Retinal pigment epithelial cell (primary cell): ENCODE measurements around the gene SLC25A28.

Experiments used
- DNase-seq: peaks from one replicate; pipeline ENCODE4 v3.0.0-alpha.2; 2010; ENCODE audit warnings: low read depth
- H3K4me3 ChIP-seq: 2 replicates; pipeline ENCODE4 v1.5.1; 2011; ENCODE audit warnings: mild to moderate bottlenecking, low read length, control low read depth, moderate library complexity
- TF ChIP-seq, protein P1 (sequence below): conservative IDR thresholded peaks from 2 replicates; pipeline ENCODE4 v1.5.1; 2011; ENCODE audit warnings: low read depth, low read length, control low read depth, inconsistent platforms

SLC25A28 gene

DNA sequence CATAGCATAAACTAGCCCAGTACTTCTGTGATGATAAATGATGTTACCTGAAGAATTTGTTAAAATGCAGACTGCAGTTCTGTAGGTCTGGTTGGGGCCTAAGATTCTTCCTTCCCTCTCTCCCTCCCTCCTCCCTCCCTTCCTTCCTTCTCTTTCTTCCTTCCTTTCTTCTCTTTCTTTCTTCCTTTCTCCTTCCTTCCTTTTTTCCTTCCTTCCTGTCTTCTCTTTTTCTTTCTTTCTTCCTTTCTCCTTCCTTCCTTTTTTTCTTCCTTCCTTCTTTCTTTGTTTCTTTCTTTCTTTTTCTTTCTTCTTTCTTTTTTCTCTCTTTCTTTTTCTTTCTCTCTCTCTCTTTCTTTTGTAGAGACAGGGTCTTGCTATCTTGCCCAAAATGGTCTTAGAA, 3.7 kb upstream of the SLC25A28 start:
- no peak for DNase-seq
- H3K4me3 ChIP-seq: no peak overlapping the region
- TF ChIP-seq, protein P1, sequence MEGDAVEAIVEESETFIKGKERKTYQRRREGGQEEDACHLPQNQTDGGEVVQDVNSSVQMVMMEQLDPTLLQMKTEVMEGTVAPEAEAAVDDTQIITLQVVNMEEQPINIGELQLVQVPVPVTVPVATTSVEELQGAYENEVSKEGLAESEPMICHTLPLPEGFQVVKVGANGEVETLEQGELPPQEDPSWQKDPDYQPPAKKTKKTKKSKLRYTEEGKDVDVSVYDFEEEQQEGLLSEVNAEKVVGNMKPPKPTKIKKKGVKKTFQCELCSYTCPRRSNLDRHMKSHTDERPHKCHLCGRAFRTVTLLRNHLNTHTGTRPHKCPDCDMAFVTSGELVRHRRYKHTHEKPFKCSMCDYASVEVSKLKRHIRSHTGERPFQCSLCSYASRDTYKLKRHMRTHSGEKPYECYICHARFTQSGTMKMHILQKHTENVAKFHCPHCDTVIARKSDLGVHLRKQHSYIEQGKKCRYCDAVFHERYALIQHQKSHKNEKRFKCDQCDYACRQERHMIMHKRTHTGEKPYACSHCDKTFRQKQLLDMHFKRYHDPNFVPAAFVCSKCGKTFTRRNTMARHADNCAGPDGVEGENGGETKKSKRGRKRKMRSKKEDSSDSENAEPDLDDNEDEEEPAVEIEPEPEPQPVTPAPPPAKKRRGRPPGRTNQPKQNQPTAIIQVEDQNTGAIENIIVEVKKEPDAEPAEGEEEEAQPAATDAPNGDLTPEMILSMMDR: no peak

DNA sequence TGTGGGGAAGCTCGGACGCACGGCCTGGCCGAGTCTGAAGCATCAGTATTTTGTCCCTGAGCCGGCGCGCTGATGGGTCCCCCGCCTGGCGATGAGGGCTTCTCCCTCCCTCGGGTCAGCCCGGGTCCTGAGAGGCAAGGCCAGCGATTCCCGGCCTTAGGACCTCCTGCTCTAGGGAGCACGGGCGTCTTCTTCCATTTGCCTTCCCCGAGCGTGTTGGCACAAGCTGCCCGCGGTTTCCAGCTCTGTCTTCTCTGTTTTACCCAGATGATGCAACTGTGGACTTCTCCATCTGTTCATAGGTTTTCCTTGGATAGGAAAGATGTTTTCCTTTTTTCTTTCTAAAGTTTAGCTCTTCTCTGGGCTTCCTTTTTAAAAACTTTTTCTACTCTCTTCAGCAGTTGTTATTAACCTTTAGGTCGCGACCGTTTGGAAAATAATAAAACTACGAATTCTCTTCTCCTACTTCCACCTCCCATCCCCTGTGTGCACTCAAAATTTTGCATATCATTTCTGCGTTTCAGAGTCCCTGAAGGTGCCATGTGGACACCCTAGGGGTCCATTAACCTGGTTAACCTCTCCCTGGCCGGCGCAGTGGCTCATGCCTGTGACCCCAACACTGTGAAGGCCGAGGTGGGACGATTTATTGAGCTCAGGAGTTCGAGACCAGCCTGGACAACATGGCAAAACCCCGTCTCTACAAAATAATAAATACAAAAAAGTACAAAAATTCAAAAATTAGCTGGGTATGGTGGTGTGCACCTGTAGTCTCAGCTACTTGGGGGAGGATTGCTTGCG, 1.4 kb upstream of the SLC25A28 start:
- TF ChIP-seq, protein P1: no peak
- DNase-seq: peak; percentile 7
- peak overlapping the region; percentile 71 for H3K4me3 ChIP-seq

DNA sequence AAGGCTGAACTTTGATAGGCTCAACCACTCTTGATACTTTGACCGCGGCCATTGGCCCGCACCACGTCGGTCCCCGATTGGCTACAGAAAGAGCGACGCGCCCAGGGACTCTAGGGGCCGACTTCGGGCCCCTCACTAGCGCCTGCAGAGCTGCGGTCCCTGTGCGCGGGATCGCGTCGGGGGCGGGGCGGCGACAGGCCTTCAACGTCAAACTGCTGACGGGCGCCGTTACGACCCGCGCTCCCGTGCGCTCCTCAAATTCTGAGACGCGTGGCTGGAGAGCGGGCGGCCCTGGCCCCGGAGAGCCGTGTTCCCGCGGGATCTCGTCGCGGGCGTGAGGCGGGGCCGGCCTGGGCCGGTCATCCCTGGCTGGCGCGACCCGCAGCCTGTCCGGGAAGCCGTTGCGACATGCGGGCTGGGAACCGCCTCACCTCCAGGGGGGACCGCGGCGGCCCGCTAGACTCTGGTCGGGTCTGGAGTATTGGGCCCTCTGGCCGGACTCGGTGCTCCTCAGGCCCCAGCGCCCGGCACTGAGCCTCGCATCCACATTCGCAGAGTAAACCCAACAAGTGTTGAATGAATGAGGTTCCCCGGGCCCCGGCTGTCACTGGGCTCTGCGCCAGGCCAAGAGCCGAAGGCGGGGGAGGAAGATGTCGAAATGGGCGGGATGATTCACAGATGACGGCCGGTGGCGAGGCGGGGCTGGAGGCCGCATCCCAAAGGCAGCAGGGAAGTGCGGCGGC, 643 bp upstream of the SLC25A28 start:
- peak; percentile 59 for DNase-seq
- peak overlapping the region; percentile 71 for H3K4me3 ChIP-seq
- TF ChIP-seq, protein P1: no peak

DNA sequence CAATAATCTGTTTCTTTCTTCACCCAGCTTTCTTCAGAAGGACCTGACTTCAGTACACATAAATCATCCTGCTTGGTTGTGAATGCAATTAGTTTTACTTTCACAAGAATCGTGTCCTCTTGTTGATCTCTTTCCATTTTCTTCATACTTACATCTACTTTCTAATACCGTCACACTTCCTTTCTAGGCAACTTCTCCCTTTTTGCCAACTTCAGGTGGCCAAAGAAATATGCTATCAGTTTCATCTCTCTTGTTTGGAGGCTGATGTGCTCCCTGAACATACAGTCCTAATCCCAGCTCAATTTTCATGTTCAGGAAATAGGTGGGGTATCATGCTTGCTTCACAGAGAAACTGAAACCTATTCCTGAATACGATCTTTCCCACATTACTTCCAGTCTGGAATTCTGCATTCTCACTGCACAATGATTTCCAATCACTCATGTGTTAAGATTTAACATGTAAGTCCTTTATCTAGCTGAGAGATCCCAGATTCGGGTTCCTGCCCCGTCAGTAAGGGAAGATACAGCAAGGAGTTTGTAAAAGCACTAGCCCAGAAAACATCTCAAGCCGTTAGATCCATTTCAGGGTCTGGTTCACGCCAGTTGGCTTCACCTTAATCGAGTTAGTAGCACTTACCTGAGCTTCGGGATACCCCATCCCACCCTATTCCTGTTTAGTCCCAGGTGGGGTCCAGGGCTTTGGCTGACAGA, 994 bp downstream of the SLC25A28 start:
- TF ChIP-seq, protein P1: no peak
- no peak for DNase-seq
- H3K4me3 ChIP-seq: peak overlapping the region; percentile 89

DNA sequence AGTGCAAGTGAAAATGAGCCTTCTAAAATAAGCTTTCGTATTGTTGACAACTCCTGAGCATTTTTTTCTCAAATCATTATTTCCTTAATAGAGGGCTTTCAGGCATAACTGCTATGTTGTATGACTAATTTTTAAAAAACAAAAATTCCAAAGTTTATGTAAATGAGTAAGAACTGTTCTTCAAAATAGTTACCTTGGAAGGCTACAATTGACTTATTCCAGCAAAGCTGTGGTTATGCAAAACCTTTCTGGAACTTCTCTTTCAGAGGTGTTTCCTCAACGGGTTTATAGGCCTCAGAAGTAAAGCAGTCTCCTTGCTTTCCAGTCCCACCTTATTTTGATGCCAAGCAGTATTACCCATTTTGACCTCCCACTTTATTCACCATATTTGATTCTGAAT, 2.5 kb downstream of the SLC25A28 start:
- TF ChIP-seq, protein P1: no peak
- no peak overlapping the region for H3K4me3 ChIP-seq

DNA sequence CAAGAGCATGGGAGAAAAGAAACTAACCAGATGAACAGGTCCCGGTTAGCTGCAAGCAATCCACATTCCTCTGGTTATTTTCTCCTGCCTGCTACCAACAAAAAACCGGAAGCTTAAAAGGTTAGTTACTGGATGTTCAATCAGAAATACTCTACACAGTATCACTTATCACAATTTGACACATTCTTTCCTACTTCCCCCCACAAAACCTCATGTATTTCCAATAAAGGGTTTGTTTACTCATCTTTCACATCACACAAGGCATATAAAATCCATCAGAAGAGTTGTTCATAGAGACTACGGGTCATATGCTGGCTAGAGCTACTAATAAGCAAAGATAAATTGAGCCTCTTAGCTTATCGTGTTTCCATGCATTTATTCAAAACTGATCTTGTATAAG, 4.8 kb downstream of the SLC25A28 start:
- H3K4me3 ChIP-seq: no peak overlapping the region
- TF ChIP-seq, protein P1: no peak
- no peak for DNase-seq

More for the DNA sequence above, 2.5 kb downstream of the SLC25A28 start:
- no peak for DNase-seq
